HepG2 (cell line): ENCODE measurements around the gene CERS6. TPM values are rescaled to one million over a fixed set of nuclear protein-coding genes. Genes with fewer than 3 reads are reported as not detected.
A peak's percentile ranks its signal among the peaks of the same experiment; 100 is the strongest.

Source experiments
- ATF6 ChIP-seq: sonication (generic); formaldehyde crosslinking; conservative IDR thresholded peaks from 2 replicates; pipeline ENCODE4 v1.4.0; 2020; ENCODE audit warnings: missing genetic modification reagents
- DMTF1 ChIP-seq: sonication (generic); formaldehyde crosslinking; IDR thresholded peaks from 2 replicates; pipeline ENCODE4 v1.4.0; 2020; ENCODE audit warnings: mild to moderate bottlenecking, missing genetic modification reagents
- GFI1 ChIP-seq: sonication (generic); formaldehyde crosslinking; IDR thresholded peaks from 2 replicates; pipeline ENCODE4 v1.5.0; 2020; ENCODE audit warnings: missing genetic modification reagents, mild to moderate bottlenecking, borderline replicate concordance
- HNF1B ChIP-seq: sonication (generic); formaldehyde crosslinking; IDR thresholded peaks from 2 replicates; pipeline ENCODE4 v1.5.1; 2020; ENCODE audit warnings: mild to moderate bottlenecking, moderate library complexity, missing genetic modification reagents
- KIAA2018 ChIP-seq: sonication (generic); formaldehyde crosslinking; IDR thresholded peaks from 2 replicates; pipeline ENCODE4 v1.5.0; 2020; ENCODE audit warnings: mild to moderate bottlenecking, missing genetic modification reagents, borderline replicate concordance
- NFATC3 ChIP-seq: sonication (generic); formaldehyde crosslinking; IDR thresholded peaks from 2 replicates; pipeline ENCODE4 v1.5.1; 2020; ENCODE audit warnings: mild to moderate bottlenecking, missing genetic modification reagents
- POGZ ChIP-seq: sonication (generic); formaldehyde crosslinking; IDR thresholded peaks from 2 replicates; pipeline ENCODE4 v1.4.0; 2020; ENCODE audit warnings: mild to moderate bottlenecking, missing genetic modification reagents
- RAD21 ChIP-seq: fragments of 450-650 bp; formaldehyde crosslinking; IDR thresholded peaks from 2 replicates; pipeline ENCODE4 v1.5.0; 2020; ENCODE audit warnings: mild to moderate bottlenecking
- XRCC5 ChIP-seq: fragments of 200-400 bp; formaldehyde crosslinking; optimal IDR thresholded peaks from 2 replicates; pipeline ENCODE3; 2017; ENCODE audit warnings: mild to moderate bottlenecking, low read length
- ZIK1 ChIP-seq: sonication (generic); formaldehyde crosslinking; IDR thresholded peaks from 2 replicates; pipeline ENCODE4 v1.5.0; 2020; ENCODE audit warnings: mild to moderate bottlenecking, low read depth, missing genetic modification reagents, borderline replicate concordance
- ZNF710 ChIP-seq: sonication (generic); formaldehyde crosslinking; IDR thresholded peaks from 2 replicates; pipeline ENCODE4 v1.5.0; 2020; ENCODE audit warnings: mild to moderate bottlenecking, missing genetic modification reagents, borderline replicate concordance
- polyA plus RNA-seq, 8 experiments: library from polyadenylated mRNA; depleted of rRNA in 3 of 8; stranded (reverse) in 7 of 8; unstranded in 1 of 8; fragments of >200 nt; fragmentation: Illumina TruSeq in 4 of 8; extraction: Trizol in 4 of 8; gene quantifications; 2 replicates each; pipeline versions ENCODE4 v1.2.1 to v1.2.3, GENCODE V29; 2011 to 2016; ENCODE audit warnings: low read depth in 4 of 8, missing spikeins in 1 of 8, mixed read lengths in 1 of 8; ENCODE audit not compliant: insufficient read depth in 1 of 8
- total RNA-seq, 5 experiments: library from RNA; depleted of rRNA; stranded (reverse); fragments of >200 nt; fragmentation: Illumina TruSeq; extraction: Trizol; gene quantifications; 2 replicates each; pipeline ENCODE4 v1.2.3, GENCODE V29; 2016; ENCODE audit warnings: low read depth in 1 of 5

Gene CERS6
- total and polyA plus RNA-seq, 2 of the 13 experiments (the other 11 are each of a cell fraction or from before 2014, with no cell fraction given), result 10.1 to 20.3 TPM

GRCh38 chr2:168456521-168457189, 583 bp downstream of the CERS6 start (continued):
- peak; percentile 64; the same call in 1 of the 2 replicates for TF ChIP-seq HNF1B (CRISPR knock-in tag)
- no peak for TF ChIP-seq KIAA2018 (CRISPR knock-in tag)
- TF ChIP-seq ZIK1 (CRISPR knock-in tag), result no peak
- 0 out of 2 replicates have a peak, but pooled peaks have one; percentile 42 for TF ChIP-seq POGZ (CRISPR knock-in tag)
- TF ChIP-seq RAD21 (CRISPR knock-in tag), result no peak; the same call in 1 of the 2 replicates
- 0 out of 2 replicates have a peak, but pooled peaks have one; percentile 17 for TF ChIP-seq ZNF710 (CRISPR knock-in tag)
- TF ChIP-seq XRCC5, result no peak
- no peak for TF ChIP-seq NFATC3 (CRISPR knock-in tag)
- no peak for TF ChIP-seq DMTF1
- TF ChIP-seq ATF6, result 0 out of 2 replicates have a peak, but pooled peaks have one; percentile 40
- TF ChIP-seq GFI1 (CRISPR knock-in tag), result peak; percentile 59; the same call in 1 of the 2 replicates
